AG09309 (cell line): ENCODE data around the gene PEX5L.
"Not testable (repeated sequence)": the region's sequence is repeated elsewhere in the genome, so short reads cannot be mapped to it uniquely, and the experiment has no call there.

Experiments used
- DNase-seq: peaks from one replicate; pipeline ENCODE4 v3.0.0-alpha.2; 2010; ENCODE audit warnings: low read depth
- H3K4me3 ChIP-seq: 2 replicates; pipeline ENCODE4 v1.5.1; 2011; ENCODE audit warnings: mild to moderate bottlenecking, low read depth, low read length, moderate library complexity; ENCODE audit not compliant: control insufficient read depth
- TF ChIP-seq, protein P1 (sequence below): IDR thresholded peaks from 2 replicates; pipeline ENCODE4 v1.5.1; 2011; ENCODE audit warnings: mild to moderate bottlenecking, low read depth, low read length, inconsistent platforms; ENCODE audit not compliant: insufficient read depth, control insufficient read depth; ENCODE audit errors: missing control alignments

The PEX5L gene

GRCh38 chr3:179788996-179789395 is 247.7 kb downstream of the PEX5L start:
- no peak for DNase-seq
- no peak overlapping the region for H3K4me3 ChIP-seq
- TF ChIP-seq, protein P1, sequence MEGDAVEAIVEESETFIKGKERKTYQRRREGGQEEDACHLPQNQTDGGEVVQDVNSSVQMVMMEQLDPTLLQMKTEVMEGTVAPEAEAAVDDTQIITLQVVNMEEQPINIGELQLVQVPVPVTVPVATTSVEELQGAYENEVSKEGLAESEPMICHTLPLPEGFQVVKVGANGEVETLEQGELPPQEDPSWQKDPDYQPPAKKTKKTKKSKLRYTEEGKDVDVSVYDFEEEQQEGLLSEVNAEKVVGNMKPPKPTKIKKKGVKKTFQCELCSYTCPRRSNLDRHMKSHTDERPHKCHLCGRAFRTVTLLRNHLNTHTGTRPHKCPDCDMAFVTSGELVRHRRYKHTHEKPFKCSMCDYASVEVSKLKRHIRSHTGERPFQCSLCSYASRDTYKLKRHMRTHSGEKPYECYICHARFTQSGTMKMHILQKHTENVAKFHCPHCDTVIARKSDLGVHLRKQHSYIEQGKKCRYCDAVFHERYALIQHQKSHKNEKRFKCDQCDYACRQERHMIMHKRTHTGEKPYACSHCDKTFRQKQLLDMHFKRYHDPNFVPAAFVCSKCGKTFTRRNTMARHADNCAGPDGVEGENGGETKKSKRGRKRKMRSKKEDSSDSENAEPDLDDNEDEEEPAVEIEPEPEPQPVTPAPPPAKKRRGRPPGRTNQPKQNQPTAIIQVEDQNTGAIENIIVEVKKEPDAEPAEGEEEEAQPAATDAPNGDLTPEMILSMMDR: no peak

DNA sequence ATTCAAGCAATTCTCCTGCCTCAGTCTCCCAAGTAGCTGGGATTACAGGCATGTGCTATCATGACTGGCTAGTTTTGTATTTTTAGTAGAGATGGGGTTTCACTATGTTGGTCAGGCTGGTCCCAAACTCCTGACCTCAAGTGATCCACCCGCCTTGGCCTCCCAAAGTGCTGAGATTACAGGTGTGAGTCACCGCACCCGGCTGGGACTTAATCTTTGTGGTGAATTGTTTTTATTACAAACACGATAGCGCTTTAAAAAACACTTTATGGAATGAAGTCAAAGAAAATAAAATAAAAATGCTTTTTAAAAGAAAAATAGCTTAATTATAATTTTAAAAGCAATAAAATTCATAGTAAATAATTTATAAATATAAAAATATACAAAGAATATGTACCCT is 253.9 kb downstream of the PEX5L start:
- H3K4me3 ChIP-seq, DNase-seq: not testable (repeated sequence)

- H3K4me3 ChIP-seq: no peak overlapping the region
- DNase-seq: no peak
- TF ChIP-seq, protein P1: no peak
Observed at GRCh38 chr3:179775416-179776122, 261.2 kb downstream of the PEX5L start.

DNA sequence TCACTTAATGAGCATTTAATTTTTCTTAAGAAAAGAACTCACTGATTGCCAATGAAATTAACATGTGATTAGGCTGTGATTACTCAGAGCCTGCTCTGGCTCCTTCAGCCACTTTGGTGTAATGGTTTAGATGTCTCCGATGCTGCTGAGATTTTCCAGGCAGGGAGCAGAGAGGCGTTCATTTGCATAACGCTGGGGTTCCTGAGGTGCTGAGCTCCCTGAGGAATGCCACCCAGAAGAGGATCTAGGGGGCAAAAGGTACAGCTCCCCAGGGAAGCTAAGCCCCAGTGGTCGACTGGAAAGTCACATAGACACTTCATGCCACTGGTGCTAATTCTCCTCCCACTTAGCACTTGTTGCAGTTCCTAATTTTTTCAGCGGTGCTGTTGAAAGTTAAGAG is 264.4 kb downstream of the PEX5L start:
- H3K4me3 ChIP-seq: no peak overlapping the region
- TF ChIP-seq, protein P1: no peak
- no peak for DNase-seq

GRCh38 chr3:179771797-179772196 is 264.9 kb downstream of the PEX5L start:
- no peak overlapping the region for H3K4me3 ChIP-seq
- TF ChIP-seq, protein P1: no peak
- DNase-seq: no peak

GRCh38 chr3:179769411-179770247 is 267.1 kb downstream of the PEX5L start:
- TF ChIP-seq, protein P1: no peak
- H3K4me3 ChIP-seq: no peak overlapping the region
- no peak for DNase-seq

DNA sequence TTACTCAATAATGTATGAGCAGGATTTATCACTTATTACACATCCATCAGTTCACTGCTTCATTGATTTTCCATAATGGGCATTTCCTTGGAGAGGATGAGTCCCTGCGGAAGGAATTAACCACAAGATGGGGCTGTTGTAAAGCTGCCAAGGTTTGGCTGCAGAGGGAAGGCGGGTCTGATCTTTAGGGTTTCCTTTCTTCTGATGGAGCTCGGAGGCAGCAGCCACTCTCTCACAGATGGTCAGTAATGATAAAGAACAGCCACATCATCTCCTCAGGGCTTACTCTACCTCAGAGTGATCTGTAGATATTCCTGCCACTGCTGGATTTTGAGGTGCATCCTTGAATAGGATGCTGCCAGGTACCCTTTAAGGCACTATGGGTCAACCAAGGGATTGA is 268.7 kb downstream of the PEX5L start:
- TF ChIP-seq, protein P1: peak; percentile 80
- H3K4me3 ChIP-seq: no peak overlapping the region
- peak; percentile 42 for DNase-seq
